HG03342 (cell line): ENCODE measurements around the gene EGLN2.
"Not testable (repeated sequence)": the region's sequence is repeated elsewhere in the genome, so short reads cannot be mapped to it uniquely, and the experiment has no call there.

Experiments
- ATAC-seq: cut with Tn5 transposase; IDR thresholded peaks from one replicate; pipeline ENCODE4 v1.9.1; 2021; ENCODE audit warnings: mild to moderate bottlenecking, moderate library complexity; ENCODE audit not compliant: unreplicated experiment

EGLN2 gene

GRCh38 chr19:40801426-40802299 lies 2.7 kb downstream of the EGLN2 start:
- ATAC-seq = no peak

GRCh38 chr19:40802300-40803169 lies 3.5 kb downstream of the EGLN2 start:
- ATAC-seq = no peak

GRCh38 chr19:40803170-40803856 lies 4.3 kb downstream of the EGLN2 start:
- no peak for ATAC-seq

- no peak for ATAC-seq
Measured at GRCh38 chr19:40803857-40804782, 5.1 kb downstream of the EGLN2 start.

- no peak for ATAC-seq
Measured at GRCh38 chr19:40804783-40805242, 5.8 kb downstream of the EGLN2 start.

- ATAC-seq = no peak
Measured at GRCh38 chr19:40805258-40805868, 6.4 kb downstream of the EGLN2 start.

GRCh38 chr19:40806423-40807146 lies 7.6 kb downstream of the EGLN2 start:
- ATAC-seq = no peak

- ATAC-seq = no peak
Measured at GRCh38 chr19:40807147-40808020, 8.4 kb downstream of the EGLN2 start.

GRCh38 chr19:40808021-40808325 lies 9.0 kb downstream of the EGLN2 start:
- no peak for ATAC-seq

- ATAC-seq = no peak
Measured at GRCh38 chr19:40808497-40808896, 9.5 kb downstream of the EGLN2 start.

- ATAC-seq = no peak
Measured at GRCh38 chr19:40809358-40810086, 10.5 kb downstream of the EGLN2 start.

GRCh38 chr19:40810160-40810559 lies 11.2 kb downstream of the EGLN2 start:
- no peak for ATAC-seq

- ATAC-seq = not testable (repeated sequence)
Measured at GRCh38 chr19:40810649-40811408, 11.8 kb downstream of the EGLN2 start.

GRCh38 chr19:40811478-40812341 lies 12.7 kb downstream of the EGLN2 start:
- ATAC-seq = no peak

GRCh38 chr19:40812571-40812970 lies 13.6 kb downstream of the EGLN2 start:
- ATAC-seq = not testable (repeated sequence)

- ATAC-seq = no peak
Measured at GRCh38 chr19:40813182-40813581, 14.2 kb downstream of the EGLN2 start.
